ENCODE measurements around the gene SLC36A4.

- TF ChIP-seq, protein P1, sequence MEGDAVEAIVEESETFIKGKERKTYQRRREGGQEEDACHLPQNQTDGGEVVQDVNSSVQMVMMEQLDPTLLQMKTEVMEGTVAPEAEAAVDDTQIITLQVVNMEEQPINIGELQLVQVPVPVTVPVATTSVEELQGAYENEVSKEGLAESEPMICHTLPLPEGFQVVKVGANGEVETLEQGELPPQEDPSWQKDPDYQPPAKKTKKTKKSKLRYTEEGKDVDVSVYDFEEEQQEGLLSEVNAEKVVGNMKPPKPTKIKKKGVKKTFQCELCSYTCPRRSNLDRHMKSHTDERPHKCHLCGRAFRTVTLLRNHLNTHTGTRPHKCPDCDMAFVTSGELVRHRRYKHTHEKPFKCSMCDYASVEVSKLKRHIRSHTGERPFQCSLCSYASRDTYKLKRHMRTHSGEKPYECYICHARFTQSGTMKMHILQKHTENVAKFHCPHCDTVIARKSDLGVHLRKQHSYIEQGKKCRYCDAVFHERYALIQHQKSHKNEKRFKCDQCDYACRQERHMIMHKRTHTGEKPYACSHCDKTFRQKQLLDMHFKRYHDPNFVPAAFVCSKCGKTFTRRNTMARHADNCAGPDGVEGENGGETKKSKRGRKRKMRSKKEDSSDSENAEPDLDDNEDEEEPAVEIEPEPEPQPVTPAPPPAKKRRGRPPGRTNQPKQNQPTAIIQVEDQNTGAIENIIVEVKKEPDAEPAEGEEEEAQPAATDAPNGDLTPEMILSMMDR (conservative IDR thresholded peaks at IDR 0.05; ENCODE audit: low read depth, low read length), result no peak
- no peak for TF ChIP-seq EZH2 (IDR thresholded peaks at IDR 0.05; ENCODE audit: borderline replicate concordance, low read depth, low read length, poor library complexity, severe bottlenecking)
These were observed 21.6 kb upstream of the SLC36A4 start for GRCh38 chr11:93219440-93219839.

All from A673 (cell line).